ENCODE data around the gene NUP50.
A peak's percentile ranks its signal among the peaks of the same experiment; 100 is the strongest.

The NUP50 gene

GRCh38 chr22:45210577-45210976 lies 46.9 kb downstream of the NUP50 start:
- no peak for DNase-seq (ENCODE audit: low read depth)

GRCh38 chr22:45210991-45211390 lies 47.3 kb downstream of the NUP50 start:
- DNase-seq (ENCODE audit: low read depth), result peak; percentile 89

- DNase-seq (ENCODE audit: low read depth), result no peak
Measured at GRCh38 chr22:45211435-45211834, 47.7 kb downstream of the NUP50 start.

- no peak for DNase-seq (ENCODE audit: low read depth)
Measured at GRCh38 chr22:45211848-45212247, 48.1 kb downstream of the NUP50 start.

- DNase-seq (ENCODE audit: low read depth), result peak; percentile 83
Measured at GRCh38 chr22:45212306-45212709, 48.6 kb downstream of the NUP50 start.

GRCh38 chr22:45212992-45213751 lies 49.4 kb downstream of the NUP50 start:
- DNase-seq (ENCODE audit: low read depth), result no peak

GRCh38 chr22:45216133-45217003 lies 52.6 kb downstream of the NUP50 start:
- DNase-seq (ENCODE audit: low read depth), result no peak

GRCh38 chr22:45217345-45217744 lies 53.6 kb downstream of the NUP50 start:
- no peak for DNase-seq (ENCODE audit: low read depth)

- no peak for DNase-seq (ENCODE audit: low read depth)
Measured at GRCh38 chr22:45217806-45218205, 54.1 kb downstream of the NUP50 start.

- no peak for DNase-seq (ENCODE audit: low read depth)
Measured at GRCh38 chr22:45218976-45219375, 55.3 kb downstream of the NUP50 start.

- DNase-seq (ENCODE audit: low read depth), result no peak
Measured at GRCh38 chr22:45221201-45221600, 57.5 kb downstream of the NUP50 start.

GRCh38 chr22:45223304-45224117 lies 59.8 kb downstream of the NUP50 start:
- DNase-seq (ENCODE audit: low read depth), result no peak

- DNase-seq (ENCODE audit: low read depth), result no peak
Measured at GRCh38 chr22:45224331-45224730, 60.6 kb downstream of the NUP50 start.

GRCh38 chr22:45224988-45225731 lies 61.4 kb downstream of the NUP50 start:
- no peak for DNase-seq (ENCODE audit: low read depth)

- no peak for DNase-seq (ENCODE audit: low read depth)
Measured at GRCh38 chr22:45225732-45226502, 62.2 kb downstream of the NUP50 start.

GRCh38 chr22:45226503-45227186 lies 62.9 kb downstream of the NUP50 start:
- DNase-seq (ENCODE audit: low read depth), result no peak

- DNase-seq (ENCODE audit: low read depth), result no peak
Measured at GRCh38 chr22:45227645-45228400, 64.1 kb downstream of the NUP50 start.

GRCh38 chr22:45228401-45228754 lies 64.7 kb downstream of the NUP50 start:
- DNase-seq (ENCODE audit: low read depth), result no peak

GRCh38 chr22:45229181-45229580 lies 65.5 kb downstream of the NUP50 start:
- no peak for DNase-seq (ENCODE audit: low read depth)
